OCI-LY7 (cell line): ENCODE data around the gene C1orf198. TPM values are rescaled to one million over a fixed set of nuclear protein-coding genes. Genes with fewer than 3 reads are reported as not detected.

ENCODE experiments used
- BruUV-seq: library from RNA; stranded (reverse); fragments of 400-500 nt; replicated peaks from 2 replicates; lab custom pipeline; 2021; lab: Mats Ljungman, UMichigan
- CTCF ChIA-PET: fragments of 300-600 bp; sonication (Branson Sonifier 250); formaldehyde crosslinking; loops from one replicate; lab custom pipeline; 2022; ENCODE audit warnings: antibody characterized with exemption; ENCODE audit not compliant: unreplicated experiment; lab: Charles Lee
- POLR2A ChIA-PET: fragments of 300-600 bp; sonication (Branson Sonifier 250); formaldehyde crosslinking; loops from one replicate; lab custom pipeline; 2022; ENCODE audit warnings: antibody characterized with exemption; lab: Charles Lee
- DNase-seq: peaks from one replicate; pipeline ENCODE4 v3.0.0-alpha.2; 2015; ENCODE audit warnings: low spot score
- H2AFZ ChIP-seq: fragments of 200-600 bp; sonication (generic), shearing (Covaris generic); 2 replicates; pipeline ENCODE4 v1.6.1; 2014; ENCODE audit warnings: mild to moderate bottlenecking, antibody characterized with exemption, low read length, moderate library complexity
- H3K27ac ChIP-seq: fragments of 200-600 bp; sonication (generic); 2 replicates; pipeline ENCODE4 v1.5.1; 2014; ENCODE audit warnings: mixed run types, low read depth, mild to moderate bottlenecking, moderate library complexity, low read length, inconsistent platforms; ENCODE audit not compliant: poor library complexity, severe bottlenecking
- H3K36me3 ChIP-seq: fragments of 200-600 bp; sonication (generic); 2 replicates; pipeline ENCODE4 v1.6.1; 2014; ENCODE audit warnings: mild to moderate bottlenecking, antibody characterized with exemption, low read length, moderate library complexity, mixed read lengths; ENCODE audit not compliant: insufficient read depth
- H3K4me1 ChIP-seq: fragments of 200-600 bp; sonication (generic); 2 replicates; pipeline ENCODE4 v1.5.1; 2014; ENCODE audit warnings: mild to moderate bottlenecking, low read length; ENCODE audit not compliant: insufficient read depth, poor library complexity, severe bottlenecking
- H3K4me2 ChIP-seq: fragments of 200-600 bp; sonication (generic); 2 replicates; pipeline ENCODE4 v1.6.1; 2014; ENCODE audit warnings: mild to moderate bottlenecking, low read length
- H3K4me3 ChIP-seq: fragments of 200-600 bp; sonication (generic); 2 replicates; pipeline ENCODE4 v1.5.1; 2014; ENCODE audit warnings: mild to moderate bottlenecking, low read depth, low read length; ENCODE audit not compliant: poor library complexity, severe bottlenecking
- H3K79me2 ChIP-seq: fragments of 200-600 bp; sonication (generic); 2 replicates; pipeline ENCODE4 v1.6.1; 2016; ENCODE audit warnings: low read depth, mild to moderate bottlenecking, low read length, moderate library complexity, mixed read lengths; ENCODE audit not compliant: insufficient read depth
- H3K9me2 ChIP-seq: fragments of 200-600 bp; sonication (generic); 2 replicates; pipeline ENCODE4 v1.6.1; 2016; ENCODE audit warnings: mild to moderate bottlenecking, low read length, mixed read lengths; ENCODE audit not compliant: insufficient read depth
- H3K9me3 ChIP-seq: fragments of 200-600 bp; sonication (generic); 2 replicates; pipeline ENCODE4 v1.6.1; 2014; ENCODE audit warnings: mild to moderate bottlenecking, mixed run types, low read length, mixed read lengths
- H4K20me1 ChIP-seq: fragments of 200-600 bp; sonication (generic); 2 replicates; pipeline ENCODE4 v1.6.1; 2014; ENCODE audit warnings: mild to moderate bottlenecking, antibody characterized with exemption, low read length, moderate library complexity, mixed read lengths; ENCODE audit not compliant: insufficient read depth
- CTCF ChIP-seq: fragments of 200-600 bp; sonication (generic); conservative IDR thresholded peaks from 2 replicates; pipeline ENCODE4 v1.5.1; 2014; ENCODE audit warnings: mild to moderate bottlenecking, antibody characterized with exemption, low read length, moderate library complexity, mixed read lengths
- EZH2phosphoT487 ChIP-seq: fragments of 200-600 bp; sonication (generic); IDR thresholded peaks from 2 replicates; pipeline ENCODE4 v1.6.1; 2018; ENCODE audit warnings: low read depth, borderline replicate concordance, mild to moderate bottlenecking, mixed run types, antibody characterized with exemption, low read length, moderate library complexity, mixed read lengths
- intact Hi-C: fragments of 100-400 bp; cut with micrococcal nuclease; formaldehyde crosslinking; loops from one replicate; pipeline ENCODE4 v1.10.0; 2022; ENCODE audit not compliant: unreplicated experiment
- total RNA-seq, 2 experiments: library from RNA; depleted of rRNA in 1 of 2; stranded (reverse); fragments of >200 nt in 1 of 2; shearing (Covaris generic) in 1 of 2; gene quantifications; 2 replicates each; pipeline ENCODE4 v1.2.3, GENCODE V29; 2014 to 2022

C1orf198 gene
- total RNA-seq, 2 experiments from 2014 or later = 5.7 to 6.5 TPM

GRCh38 chr1:230916587-230917283, 48.4 kb upstream of the C1orf198 start:
- ChIA-PET CTCF (interaction anchor here (1.2 kb wide), 1 partner anchor 12 kb away, joined by 6 read pairs; no protein-coding TSS in a partner anchor), POLR2A (no interaction called here)
- H3K4me1 ChIP-seq = no peaks in the 10 kb centered on the region
- H3K9me3 ChIP-seq = no peaks in the 10 kb centered on the region
- no peak overlapping the region for H3K4me3 ChIP-seq
- H3K4me2 ChIP-seq = no peak overlapping the region
- H3K36me3 ChIP-seq = peaks cover 28% of the 10 kb centered on the region; the same call in 1 of the 2 replicates
- intact Hi-C loops = loop anchor here (1.0 to 5.0 kb wide), 5 partner anchors 63 to 686 kb away; partner anchors contain the start of gene ARV1
- H2AFZ ChIP-seq = no peak overlapping the region
- TF ChIP-seq CTCF (no peak), EZH2phosphoT487 (no peak)
- no peaks in the 10 kb centered on the region for H3K79me2 ChIP-seq
- no peak overlapping the region for H3K27ac ChIP-seq
- DNase-seq = no peak
- H4K20me1 ChIP-seq = no peaks in the 10 kb centered on the region
- BruUV-seq = no TSS peak
- H3K9me2 ChIP-seq = no peaks in the 10 kb centered on the region

GRCh38 chr1:230915078-230915477, 46.8 kb upstream of the C1orf198 start:
- Histone ChIP-seq H3K27ac (no peak overlapping the region), H2AFZ (no peak overlapping the region), H3K79me2 (no peaks in the 10 kb centered on the region), H3K9me2 (no peaks in the 10 kb centered on the region), H4K20me1 (no peaks in the 10 kb centered on the region), H3K4me2 (no peak overlapping the region), H3K4me3 (no peak overlapping the region), H3K36me3 (peaks cover 34% of the 10 kb centered on the region; the same call in 1 of the 2 replicates), H3K4me1 (no peaks in the 10 kb centered on the region), H3K9me3 (no peaks in the 10 kb centered on the region)
- no peak for DNase-seq
- ChIA-PET CTCF (interaction anchor here (0.6 kb wide), 2 partner anchors 8 to 660 kb away, joined by 3 to 5 read pairs; no protein-coding TSS in a partner anchor), POLR2A (interaction anchor here (0.6 kb wide), 1 partner anchor 532 kb away, joined by 5 read pairs; no protein-coding TSS in a partner anchor)
- BruUV-seq = no TSS peak
- intact Hi-C loops = loop anchor here (5.0 kb wide), 2 partner anchors 283 to 687 kb away; no protein-coding TSS in a partner anchor
- TF ChIP-seq EZH2phosphoT487 = no peak
- TF ChIP-seq CTCF = no peak

- BruUV-seq = no TSS peak
Observed at GRCh38 chr1:230913496-230913895, 45.2 kb upstream of the C1orf198 start.

More at GRCh38 chr1:230913496-230913895, 45.2 kb upstream of the C1orf198 start:
- Histone ChIP-seq H3K4me2 (no peak overlapping the region), H3K4me1 (no peaks in the 10 kb centered on the region), H4K20me1 (no peaks in the 10 kb centered on the region), H3K36me3 (peaks cover 29% of the 10 kb centered on the region; the same call in 1 of the 2 replicates), H3K9me3 (no peaks in the 10 kb centered on the region), H3K27ac (no peak overlapping the region), H3K79me2 (no peaks in the 10 kb centered on the region), H3K9me2 (no peaks in the 10 kb centered on the region), H3K4me3 (no peak overlapping the region), H2AFZ (no peak overlapping the region)
- ChIA-PET CTCF (no interaction called here), POLR2A (no interaction called here)
- DNase-seq = no peak
- intact Hi-C loops = no loop called here
- TF ChIP-seq EZH2phosphoT487 = no peak
- TF ChIP-seq CTCF = no peak
